ENCODE data around the gene NR5A2.

The NR5A2 gene

DNA sequence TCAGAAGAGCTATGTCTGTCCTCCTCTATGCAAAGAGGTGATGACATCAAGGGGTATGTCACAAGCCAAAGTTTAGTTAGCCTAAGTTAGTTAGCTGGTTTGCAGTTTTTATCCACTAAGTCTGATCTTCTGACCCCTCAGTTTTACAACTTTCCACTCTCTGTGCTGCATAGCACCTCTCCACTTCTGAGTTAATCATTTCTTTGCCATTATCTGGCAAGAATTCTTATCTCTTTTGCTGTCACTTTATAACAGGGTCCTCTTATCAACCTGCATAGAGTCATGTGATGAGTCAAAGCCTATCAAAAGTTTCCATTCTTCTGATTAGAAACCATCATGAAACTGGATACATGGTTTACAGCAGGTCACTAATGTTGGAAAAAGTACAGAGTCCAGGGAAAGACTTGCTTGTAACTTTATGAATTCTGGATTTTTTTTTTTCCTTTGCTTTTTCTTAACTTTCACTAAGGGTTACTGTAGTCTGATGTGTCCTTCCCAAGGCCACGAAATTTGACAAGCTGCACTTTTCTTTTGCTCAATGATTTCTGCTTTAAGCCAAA lies at the start of gene NR5A2:
Gene NR5A2 (plus strand): TSS at position 447 of the 560 bp plus-strand sequence. CDS start 138 bp downstream, outside the sequence.
- no peak for DNase-seq

DNA sequence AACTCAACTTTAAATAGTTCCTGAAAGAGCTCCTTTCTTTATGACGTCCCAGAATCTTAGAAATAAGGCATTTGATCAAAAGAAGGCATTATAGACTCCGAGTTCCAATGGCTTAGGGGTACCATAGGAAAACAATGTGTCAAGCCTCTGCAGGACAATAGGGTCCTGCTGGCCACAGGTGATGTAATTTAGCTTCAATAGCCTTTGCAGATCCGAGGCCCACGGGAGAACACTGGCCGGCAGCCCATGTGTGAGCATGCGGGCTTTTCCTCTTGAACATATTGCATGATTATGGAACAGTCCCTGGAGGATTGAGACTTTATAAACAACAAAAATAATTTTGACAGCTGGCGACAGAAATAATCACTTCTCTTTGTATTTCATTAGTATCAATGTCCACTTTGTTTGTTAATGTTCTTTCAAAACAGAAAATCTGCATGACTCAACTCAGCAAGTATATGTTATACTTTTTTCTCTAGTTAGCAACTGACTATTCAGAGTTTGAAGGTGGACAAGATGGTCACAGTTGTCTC lies 49.0 kb upstream of the NR5A2 start:
- no peak for DNase-seq

DNA sequence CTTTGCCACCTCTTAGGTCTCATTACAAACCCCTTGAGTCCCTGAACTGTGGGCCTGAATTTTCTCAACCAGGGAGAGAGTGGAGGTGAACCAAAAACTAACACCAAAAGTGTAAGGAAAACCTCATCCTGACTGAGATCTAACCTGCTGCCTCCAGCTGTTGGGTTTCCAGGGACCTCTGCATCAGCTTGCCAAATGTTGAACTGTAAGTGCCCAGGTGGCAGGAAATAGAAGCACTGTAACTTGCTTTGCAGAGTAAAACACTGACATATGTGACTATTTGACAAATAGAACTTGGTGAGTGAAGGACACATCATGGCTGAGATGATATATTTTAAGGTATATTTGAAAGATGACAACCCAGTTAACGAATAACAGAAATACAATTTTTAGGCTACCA lies 48.4 kb upstream of the NR5A2 start:
- no peak for DNase-seq

GRCh38 chr1:199981584-199981983 lies 45.9 kb upstream of the NR5A2 start:
- DNase-seq: no peak

GRCh38 chr1:199982606-199983005 lies 44.9 kb upstream of the NR5A2 start:
- no peak for DNase-seq

DNA sequence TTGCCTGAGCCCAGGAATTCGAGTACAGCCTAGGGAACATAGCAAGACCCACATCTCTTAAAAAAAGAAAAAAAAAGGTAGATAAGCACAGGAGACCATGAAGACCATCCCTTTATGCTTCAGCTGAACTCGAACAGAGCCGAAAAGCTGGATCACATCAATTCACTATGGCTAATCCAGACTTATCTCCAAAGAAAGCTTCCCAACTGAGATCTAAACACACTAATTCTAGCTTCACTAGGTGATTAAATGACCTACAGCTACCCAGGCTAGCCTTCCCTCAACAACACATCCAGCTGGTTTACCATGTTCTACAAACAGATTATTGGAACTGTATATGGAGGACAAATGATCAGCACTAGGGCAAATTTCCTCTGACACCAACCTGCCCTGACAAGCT lies 44.0 kb upstream of the NR5A2 start:
- DNase-seq: no peak

GRCh38 chr1:199995096-199995685 lies 32.3 kb upstream of the NR5A2 start:
- DNase-seq: no peak

DNA sequence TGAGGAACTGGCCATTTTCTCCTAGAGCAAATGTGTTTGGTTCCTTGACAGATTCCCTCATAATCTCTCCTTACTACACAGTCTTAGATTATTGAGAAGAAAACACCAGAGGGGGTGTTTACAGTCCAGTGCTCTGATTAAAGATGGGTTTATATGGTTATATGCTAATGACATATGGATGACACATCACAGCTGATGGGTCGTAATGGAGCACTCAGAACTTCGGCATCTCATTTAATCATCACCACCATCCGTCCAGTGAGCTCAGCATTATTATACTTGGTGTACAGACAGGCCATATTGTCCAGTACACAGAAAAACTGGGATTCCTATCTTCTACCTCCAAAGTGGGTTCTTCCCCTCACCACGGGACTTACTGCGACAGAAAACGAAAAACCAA lies 22.3 kb upstream of the NR5A2 start:
- no peak for DNase-seq

DNA sequence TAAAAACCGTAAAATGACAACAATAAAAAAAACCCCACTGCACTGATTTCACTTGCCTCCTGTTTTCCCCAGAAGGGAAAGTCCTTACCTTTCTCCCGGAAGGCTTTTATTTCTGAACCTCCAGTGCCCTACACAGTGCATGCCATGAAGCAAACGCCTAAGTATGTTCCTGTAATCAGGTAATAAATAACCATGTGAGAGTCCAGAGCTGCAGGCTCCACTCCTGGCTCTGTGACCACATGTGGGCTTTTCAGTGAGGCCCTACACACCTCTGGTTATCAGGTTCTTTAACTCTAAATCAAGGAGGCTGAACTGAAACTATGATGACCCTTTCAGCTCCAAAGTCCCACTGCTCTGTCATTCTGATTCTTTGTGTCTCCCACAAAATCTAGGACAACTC lies 20.8 kb upstream of the NR5A2 start:
- DNase-seq: no peak

DNA sequence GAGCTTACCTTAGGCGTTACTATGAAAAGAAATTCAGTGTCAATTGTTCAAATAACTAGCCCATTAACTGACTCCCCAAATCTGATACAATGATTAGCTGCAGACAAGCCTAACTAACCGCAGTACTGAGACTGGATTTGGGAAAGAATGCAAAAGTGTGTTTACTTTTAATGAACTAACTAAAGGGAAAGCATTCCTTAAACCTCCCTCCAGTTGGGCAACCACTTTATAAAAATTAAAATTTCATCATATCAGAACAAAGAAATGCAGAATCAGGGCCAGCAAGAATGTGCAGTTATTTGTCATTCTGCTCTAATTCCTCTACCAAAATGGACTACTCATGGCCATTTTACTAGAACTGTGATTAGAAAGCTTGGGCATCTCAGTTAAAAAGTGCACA lies 11.7 kb upstream of the NR5A2 start:
- DNase-seq: no peak

- DNase-seq: no peak
Observed at GRCh38 chr1:200021577-200022238, 5.8 kb upstream of the NR5A2 start.

DNA sequence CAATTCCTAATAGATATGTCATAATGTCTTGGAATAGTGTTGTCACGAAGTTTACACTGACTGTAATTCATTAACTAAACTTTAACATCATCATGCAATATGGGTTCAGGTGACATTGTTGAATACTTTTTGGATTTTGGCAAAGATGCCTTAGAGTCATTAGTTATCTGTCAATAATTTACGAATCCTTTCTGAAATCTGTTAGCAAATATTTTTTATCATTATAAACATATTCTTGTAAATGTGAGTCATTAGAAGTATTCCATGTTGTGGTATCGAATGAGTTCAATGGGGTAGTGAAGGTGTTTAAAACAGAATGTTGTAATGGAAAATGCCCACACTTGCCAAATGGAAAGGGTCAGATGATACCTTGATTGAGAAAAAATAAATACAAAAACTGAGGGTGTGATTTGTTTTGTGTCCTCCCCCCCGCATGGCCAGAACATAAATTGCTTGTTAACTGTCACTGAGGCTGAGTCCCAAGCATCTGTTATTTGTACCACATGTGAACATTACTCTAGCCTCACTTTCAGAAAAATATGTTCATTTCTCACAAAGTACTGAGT lies 5.2 kb upstream of the NR5A2 start:
- no peak for DNase-seq

- DNase-seq: no peak
Observed at GRCh38 chr1:200028586-200029034, 1.1 kb downstream of the NR5A2 start.

DNA sequence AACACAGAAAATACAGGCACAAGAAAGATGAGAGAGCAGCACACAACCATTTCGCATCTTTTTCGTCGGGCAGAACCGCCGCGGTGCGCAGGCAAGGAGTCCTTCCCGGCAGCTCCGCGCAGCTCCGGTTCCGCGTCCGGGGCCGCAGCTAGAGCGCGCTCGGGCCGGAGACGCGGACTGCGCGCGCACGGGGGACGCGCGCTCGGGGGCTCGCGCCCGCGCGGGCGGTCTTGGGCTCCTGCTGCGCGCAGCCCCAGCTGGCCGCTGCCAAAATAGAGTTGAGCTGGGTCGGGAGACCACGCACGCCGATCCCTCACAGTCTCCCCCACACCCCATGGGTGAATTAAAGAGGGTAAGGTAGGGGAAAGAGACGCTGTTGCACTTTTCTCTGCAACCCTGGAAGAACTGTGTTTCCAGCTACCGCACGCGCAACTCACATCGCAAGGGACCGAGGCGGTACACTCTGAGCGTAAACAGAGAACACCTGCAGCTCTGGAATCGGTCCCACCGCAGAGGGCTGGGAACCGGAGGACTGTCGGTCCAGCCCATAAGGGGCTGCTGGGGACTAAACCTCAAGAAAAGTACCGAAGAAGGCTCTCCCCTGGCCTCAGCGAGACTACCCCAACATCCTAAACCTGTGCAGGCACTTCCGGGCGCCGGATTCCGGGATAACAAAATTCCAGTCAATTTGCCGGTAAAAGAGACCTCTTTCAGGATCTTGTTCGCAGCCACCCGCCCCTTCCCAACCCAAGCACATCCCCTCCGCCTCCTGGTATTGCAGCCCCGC lies 1.7 kb downstream of the NR5A2 start:
- no peak for DNase-seq

- DNase-seq: no peak
Observed at GRCh38 chr1:200029822-200030152, 2.3 kb downstream of the NR5A2 start.

GRCh38 chr1:200030791-200031190 lies 3.3 kb downstream of the NR5A2 start:
- DNase-seq: no peak

GRCh38 chr1:200033511-200034261 lies 6.2 kb downstream of the NR5A2 start:
- DNase-seq: no peak

DNA sequence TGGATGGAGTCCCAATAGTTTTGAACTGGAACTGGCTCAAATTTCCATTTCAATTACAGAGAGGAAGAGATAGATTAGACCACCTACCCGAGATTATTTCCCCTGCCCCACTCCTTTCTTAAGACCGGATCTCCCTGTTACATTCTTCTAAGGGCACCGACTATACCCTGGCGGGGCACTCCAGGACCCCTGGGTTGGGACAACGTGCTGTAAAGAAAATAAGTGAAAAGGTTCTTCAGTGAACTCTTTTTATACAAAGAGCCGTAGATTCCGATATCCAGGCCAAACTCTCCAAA lies 6.7 kb downstream of the NR5A2 start:
- DNase-seq: no peak

DNA sequence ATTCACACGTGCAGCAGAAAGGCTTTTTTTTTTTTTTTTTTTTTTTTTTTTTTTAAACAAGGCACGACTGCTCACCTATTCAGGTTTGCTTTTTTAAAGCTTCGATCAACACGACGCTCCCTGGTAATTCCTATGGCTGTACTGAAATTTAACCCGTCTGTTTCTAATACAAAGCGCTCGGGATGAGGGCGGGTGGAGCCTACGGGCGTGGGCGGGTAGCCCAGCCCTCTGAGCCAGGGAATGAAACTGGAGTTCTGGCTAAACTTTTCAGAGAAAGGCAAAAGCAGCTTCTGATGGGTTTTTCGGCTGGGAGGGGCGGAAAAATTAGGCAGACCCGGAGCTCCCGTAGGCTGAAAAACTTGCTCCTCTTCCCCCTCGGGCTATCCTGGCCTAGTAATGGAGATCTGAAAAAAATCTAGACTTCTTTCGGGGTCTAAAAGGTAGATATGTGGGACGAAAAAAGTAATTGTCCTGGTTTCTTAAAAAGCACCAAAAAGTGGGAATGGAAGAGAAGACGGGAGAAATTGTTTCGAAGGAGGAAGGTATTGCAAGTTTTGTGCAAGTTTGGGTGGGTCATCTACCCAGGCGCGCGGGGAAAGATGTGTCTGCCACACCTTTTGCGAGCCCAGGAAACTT lies 7.4 kb downstream of the NR5A2 start:
- DNase-seq: no peak

DNA sequence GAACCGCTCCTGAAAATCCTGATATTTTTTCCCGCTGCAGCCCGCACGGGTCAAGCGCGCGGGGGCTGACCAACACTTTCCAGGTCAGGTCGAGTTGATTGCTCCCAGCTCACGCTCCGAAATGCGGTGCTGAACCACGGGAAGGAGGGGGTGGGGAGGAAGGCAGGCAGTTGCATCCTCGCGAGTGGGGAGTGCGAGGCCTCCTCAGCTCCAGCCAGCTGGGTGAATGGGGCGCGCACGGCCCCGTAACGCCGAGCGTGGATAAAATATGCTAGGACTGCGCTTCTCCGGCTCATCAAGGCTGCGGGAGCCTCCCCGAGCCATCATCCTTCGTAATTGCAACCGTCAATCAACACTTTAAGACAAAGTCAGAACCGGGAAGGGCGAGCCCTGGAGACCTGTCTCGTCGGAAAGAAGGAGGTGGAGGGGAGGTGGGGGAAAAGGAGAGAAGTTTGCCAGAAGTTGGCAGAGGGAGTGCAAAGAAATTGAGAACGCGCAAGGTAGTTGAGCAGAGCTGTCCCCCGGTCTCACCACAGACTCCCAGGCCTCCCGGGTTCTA lies 8.0 kb downstream of the NR5A2 start:
- no peak for DNase-seq

- DNase-seq: no peak
Observed at GRCh38 chr1:200035956-200036618, 8.6 kb downstream of the NR5A2 start.

Measured in activated CD8-positive, alpha-beta memory T cell treated with anti-CD3 and anti-CD28 coated beads, Interleukin-2, amount 50 U/mL, for 4 hours (primary cell).